Measurements from ENCODE around the gene PKP3.
A peak's percentile ranks its signal among the peaks of the same experiment; 100 is the strongest.
"Not testable (repeated sequence)": the region's sequence is repeated elsewhere in the genome, so short reads cannot be mapped to it uniquely, and the experiment has no call there.

The PKP3 gene

DNA sequence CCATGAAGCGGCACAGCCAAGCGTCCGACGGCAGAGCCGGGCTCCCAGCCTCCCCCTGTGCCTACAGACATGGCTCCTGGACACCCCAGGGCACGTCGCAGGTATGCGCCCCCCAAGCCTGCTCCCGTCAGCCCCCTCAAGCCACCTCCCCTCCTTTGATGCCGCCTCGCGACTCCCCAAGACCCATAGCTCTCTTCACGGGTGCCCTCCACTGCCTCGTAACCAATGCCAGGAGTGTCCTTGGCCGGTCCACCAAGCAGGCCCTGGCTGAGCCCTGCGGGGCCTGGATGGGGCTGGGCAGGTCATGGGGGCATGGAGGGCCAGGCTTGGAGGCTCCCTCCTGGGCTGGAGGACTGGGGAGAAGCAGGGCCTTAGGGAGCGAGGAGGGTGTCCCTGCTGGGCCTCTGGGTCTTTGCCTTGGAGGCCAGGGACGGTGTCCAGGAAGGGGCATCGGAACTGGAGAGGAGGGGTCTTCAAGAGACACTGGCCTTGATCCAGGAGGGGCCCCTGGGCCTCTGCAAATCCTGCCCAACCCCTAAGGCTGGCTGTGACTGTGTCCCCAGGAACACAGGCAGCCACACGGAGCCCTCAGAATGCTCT, 38.6 kb downstream of the PKP3 start:
- DNase-seq = no peak

DNA sequence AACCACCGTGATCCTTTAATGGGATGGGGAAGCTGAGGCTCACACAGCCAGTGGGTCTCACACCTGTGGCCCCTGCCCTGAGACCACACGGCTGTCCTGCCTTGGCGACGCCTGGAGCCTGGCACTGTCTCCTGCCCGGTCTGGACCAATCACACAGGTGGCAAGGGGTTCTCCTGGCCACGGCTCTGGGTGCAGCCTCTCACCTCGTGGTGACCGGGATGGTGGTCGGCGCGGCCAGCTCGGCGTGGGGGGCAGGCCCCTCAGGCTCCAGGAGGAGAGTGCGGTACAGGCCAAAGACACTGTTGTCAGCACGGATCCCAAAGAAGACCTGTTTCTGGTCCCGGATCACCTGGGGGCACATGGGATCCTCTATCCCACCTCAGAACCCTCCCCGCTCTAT, 39.1 kb downstream of the PKP3 start:
- DNase-seq = no peak

DNA sequence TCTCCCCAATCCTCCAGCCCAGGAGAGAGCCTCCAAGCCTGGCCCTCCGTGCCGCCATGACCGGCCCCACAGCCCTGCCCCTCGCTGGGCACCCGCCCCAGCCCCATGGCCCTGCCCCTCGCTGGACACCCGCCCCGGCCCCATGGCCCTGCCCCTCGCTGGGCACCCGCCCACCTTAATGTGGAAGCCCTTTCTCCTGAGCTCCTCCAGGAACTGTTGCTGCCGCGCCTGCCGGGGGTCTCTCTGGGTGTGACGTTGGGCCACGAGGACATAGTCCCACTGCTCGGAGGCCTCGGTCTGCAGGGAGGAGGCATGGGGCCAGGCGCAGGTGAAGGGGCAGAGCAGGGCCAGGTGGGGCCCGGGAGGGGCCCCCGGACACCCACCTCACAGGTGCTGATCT, 39.6 kb downstream of the PKP3 start:
- DNase-seq = no peak

DNA sequence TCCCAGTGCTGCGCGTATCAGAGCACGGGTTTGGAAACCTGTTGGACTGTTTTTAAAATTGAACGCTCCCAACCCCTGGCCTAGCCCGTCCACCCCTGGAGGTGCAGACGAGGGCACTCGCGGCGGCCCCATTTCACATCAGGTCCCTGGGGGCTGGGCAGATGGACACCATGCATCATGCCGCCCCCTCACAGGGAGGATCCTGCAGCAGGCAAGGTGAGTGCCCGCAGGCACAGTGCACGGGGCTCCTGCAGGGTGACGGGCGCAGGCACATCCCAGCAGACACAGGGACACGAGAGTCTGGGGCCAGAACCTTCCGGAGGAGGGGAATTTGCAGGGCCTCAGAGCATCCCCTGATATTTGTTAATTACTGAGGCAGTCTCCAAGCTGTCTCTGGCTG, 40.5 kb downstream of the PKP3 start:
- no peak for DNase-seq

DNA sequence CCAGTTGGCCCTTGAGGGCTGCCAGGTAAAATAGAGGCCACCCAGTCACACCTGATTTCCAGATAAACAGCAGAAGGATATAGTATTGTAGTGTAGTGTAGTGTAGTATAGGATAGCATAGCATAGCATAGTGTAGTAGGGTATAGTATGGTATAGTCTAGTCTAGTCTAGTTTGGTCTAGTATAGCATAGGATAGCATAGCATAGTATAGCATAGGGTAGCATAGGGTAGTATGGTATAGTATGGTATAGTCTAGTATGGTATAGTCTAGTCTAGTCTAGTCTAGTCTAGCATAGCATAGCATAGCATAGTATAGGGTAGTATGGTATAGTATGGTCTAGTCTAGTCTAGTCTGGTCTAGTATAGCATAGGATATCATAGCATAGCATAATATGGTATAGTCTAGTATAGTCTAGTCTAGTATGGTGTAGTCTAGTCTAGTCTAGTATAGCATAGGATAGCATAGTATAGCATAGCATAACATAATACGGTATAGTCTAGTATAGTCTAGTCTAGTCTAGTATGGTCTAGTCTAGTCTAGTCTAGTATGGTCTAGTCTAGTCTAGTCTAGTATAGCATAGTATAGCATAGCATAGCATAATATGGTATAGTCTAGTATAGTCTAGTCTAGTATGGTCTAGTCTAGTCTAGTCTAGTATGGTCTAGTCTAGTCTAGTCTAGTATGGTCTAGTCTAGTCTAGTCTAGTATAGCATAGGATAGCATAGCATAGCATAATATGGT, 41.2 kb downstream of the PKP3 start:
- DNase-seq = not testable (repeated sequence)

DNA sequence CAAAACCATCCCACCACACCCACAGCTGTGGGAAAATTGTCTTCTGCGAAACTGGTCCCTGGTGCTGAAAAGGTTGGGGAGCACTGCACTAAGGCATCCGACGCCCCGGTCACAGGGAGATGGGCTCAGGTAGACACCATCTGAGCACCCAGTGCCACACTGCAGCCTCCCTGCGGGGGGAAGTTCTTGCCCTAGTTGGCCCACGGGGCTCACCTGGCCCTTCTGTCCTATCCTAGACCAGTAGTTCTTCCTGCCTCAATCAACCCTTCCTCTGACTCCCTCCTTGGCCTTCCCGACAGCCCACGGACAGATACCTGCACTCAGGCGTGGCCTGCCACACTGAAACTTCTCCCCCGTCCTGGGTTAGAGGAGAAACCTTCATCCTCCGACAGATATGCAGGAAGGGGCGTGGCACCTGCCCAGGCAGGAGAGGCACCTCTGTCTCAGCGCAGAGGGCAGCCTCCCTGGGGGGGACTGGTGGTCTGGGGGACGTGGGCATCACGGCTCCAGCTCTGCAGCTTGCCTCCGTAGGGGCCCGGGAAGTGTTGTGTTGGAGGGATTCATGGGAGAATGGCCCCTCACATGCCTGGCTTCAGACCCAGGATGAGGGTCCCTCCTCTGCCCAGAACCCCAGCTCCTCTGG, 43.3 kb downstream of the PKP3 start:
- DNase-seq = no peak

DNA sequence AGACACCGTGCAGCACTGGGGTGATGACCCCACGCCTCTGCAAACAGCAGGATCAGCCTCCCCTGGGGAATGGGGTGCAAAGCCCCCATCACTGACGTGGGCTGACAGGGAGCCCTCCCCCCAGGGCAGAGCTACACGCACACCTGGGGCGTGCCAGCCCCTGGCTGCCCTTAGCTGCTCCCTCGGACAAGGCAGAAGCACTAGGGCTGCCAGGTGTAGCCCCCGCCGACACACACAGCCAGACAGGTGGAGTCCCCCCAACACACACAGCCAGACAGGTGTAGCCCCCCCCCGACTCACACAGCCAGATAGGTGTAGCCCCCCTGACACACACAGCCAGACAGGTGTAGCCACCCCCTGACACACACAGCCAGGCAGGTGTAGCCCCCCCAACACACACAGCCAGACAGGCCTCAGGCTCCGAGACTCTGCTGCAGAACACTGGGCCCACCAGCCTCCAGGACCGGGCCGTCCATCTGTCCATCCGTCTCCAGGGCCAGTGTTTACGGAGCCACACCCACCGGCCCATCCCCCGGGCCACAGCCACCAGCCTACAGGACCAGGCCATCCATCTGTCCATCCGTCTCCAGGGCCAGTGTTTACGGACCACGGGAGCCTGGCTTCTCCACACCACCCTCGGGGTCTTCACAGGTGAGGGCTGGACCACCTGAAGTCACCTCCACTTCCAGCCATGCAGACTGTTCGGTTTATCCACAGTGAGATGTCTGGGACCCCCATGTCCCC, 44.3 kb downstream of the PKP3 start:
- DNase-seq = no peak

DNA sequence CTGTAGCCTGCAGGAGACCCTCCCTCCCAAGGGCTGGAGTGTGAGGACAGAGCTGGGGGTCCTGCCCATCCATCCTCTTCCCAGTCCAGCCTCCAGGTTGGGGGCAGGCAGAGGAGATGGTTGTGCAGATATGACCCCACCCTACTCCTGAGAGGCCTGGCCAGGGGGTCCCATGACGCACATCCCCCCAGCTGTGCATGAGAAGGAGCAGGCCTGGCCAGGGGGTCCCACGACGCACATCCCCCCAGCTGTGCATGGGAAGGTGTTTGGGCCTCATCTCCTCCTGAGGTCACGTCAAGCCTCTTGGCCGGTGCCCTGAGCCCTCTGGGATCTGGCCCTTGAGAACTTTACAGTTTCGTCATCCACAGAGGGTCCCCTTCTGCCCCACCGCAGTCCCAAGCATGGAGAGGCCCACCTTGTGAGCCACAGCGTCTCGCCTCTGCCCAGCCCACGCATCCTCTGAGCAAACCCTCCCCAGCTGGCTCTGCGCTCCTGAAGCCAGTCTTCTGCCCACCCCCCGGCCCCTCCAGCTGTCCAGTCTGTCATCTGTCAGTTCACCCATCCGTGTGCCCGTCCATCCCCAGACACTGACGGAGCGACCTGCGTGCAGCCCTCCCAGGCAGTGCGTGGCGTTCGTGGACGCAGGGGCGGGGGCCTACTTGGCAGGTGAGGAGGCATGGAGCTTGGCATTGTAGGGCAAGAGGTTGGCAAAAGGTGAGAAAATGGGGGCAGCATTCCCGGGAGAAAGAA, 45.5 kb downstream of the PKP3 start:
- no peak for DNase-seq

DNA sequence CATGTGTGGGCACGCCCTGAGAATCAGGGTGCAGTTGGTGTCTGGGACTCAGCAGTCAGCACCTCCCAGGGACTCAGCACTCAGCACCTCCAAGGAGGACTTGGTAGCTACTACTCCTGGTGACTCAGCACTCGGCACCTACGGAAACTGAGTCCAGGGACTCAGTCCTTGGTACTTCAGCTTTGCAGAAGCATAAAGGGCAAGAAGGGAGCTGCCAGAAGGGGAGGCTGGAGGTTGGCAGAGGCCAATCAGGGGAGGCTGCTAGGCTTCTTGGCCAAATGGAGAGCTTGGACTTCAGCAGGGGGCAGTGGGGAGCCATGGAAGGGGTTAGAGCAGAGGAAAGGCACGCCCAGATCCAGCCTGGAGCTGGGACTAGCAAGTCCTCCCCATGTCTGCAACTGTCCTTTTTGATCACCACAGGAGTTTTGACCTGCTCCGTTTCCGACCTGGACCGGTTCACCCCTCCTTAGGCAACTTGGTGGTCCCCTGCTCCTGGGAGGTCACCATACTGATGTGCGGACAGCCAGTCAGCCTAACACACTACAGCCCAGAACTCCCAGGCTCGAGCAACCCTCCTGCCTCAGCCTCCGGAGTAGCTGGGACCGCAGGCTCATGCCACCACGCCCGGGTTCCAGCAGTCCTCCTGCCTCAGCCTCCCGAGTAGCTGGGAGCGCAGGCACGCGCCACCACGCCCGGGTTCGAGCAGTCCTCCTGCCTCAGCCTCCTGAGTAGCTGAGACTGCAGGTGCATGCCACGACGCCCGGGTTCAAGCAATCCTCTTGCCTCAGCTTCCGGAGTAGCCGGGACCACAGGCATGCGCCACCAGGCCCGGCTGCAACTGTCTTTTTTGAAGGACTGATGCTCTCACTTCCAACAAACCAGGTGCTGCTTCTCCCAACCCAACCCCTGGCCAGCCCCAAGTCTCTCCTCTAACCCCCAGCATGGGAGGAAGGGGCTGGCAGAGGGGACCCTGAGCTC, 46.3 kb downstream of the PKP3 start:
- no peak for DNase-seq

DNA sequence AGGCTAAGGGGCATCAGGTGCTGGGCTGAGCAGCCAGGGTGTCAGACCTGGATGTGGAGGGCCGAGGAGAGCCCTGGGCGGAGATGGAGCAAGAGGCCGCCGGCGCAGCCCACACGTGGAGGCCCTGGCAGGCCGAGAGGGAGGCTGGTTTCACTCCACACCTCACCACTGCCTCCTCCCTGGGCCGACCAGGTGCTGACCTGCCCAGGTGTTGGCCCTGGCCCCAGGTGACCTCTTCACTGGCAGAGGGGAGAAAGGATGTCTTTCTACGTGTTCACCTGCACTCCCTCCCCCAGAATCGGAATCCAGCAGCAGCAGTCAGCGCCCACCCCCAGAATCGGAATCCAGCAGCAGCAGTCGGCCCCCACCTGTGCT, 47.0 kb downstream of the PKP3 start:
- DNase-seq = no peak

DNA sequence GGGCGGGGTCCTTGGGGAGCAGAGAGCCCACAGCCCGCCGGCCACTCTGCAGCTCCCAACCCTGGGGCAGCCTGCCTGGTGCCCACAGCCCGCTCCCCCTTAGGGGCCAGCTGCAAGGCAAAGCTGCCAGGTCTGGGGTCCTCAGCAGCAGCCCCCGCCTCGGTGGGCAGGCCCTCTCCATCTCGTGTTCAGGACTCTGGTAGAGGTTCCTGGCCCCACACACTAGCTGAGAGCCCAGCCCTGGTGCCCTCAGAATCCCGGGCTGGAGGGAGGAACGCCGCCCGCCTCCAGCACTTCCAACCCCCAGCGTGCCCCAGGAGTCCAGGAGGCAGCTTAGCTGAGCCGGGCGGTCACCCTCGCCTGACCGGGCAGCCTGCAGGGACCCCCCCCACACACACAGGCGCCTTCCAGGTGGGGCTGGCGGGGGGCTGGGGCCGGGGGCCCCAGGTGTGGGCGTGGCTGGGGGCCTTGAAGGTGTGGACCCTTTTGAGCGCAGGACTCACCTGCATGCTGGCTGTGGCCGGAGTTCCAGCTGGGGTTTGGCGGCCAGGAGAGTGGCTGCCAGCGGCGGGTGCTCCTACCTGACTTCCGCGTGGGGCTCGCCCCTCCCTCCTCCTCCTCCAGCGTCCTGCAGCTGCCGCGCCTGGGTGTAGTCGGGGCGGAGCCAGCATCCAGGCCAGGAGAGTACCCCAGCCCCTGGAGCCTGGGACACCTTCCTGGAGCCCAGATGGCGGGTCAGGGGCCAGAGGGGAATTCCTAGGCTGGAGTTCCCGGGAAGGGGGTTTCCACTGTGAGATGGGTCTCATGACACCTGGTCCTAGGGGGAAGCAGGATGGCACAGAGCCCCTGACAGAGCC, 47.6 kb downstream of the PKP3 start, which contains the start of gene ANO9:
TSS of gene ANO9 (minus strand) at position 594 of the 857 bp plus-strand sequence. CDS start at position 509, 85 bp downstream.
- peak in 2 of 4 experiments; percentile 39 to 55 for DNase-seq

DNA sequence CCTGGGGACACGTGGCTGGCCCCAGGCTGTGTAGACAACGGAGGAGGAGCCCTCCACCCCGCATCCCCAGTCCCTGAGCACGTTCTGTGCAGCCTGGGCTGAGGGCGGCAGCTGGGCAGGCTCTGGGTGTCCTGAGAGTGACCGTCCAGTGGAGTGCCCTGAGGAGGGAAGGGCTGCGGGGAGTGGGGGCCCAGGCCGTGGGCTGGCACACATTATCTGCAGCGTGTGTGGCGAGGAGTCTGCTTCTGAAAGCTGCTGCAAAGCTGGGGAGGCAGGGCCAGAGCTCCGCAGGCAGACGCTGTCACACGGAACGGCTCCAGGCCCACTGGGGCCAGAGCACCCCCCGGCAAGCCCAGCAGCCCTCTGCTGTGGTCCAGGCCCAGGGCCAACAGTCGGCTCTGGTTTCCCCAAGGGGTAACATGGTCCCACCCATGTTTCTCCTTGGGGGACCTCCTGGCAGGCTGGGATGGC, 48.6 kb downstream of the PKP3 start:
- no peak for DNase-seq

DNA sequence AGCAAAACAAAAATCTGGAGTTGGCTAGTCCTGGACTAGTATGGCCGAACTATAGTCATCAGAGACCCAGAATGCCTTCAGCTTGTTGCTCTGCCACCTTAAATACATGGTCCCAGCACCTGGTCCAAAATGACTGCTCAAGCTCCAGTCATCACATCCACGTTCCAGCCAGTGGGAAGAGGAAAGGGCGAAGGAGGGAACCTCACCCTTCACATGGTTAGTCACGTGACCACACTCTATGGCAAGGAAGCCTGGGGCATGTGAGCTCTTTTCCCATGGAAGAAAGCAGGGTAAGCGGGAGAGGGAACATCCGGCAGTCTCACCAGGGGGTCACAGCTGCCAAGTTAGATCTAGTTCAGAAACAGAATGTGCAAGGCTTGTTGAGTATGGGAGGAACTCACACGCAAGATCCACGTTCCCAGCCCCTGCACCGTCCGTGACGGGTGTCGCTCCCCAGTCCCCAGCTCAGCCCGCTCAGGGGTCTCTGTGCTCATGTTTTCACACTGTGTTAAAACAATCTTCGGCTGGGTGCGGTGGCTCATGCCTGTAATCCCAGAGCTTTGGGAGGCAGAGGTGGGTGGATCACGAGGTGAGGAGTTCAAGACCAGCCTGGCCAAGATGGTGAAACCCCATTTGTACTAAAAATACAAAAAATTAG, 49.7 kb downstream of the PKP3 start:
- no peak for DNase-seq

DNA sequence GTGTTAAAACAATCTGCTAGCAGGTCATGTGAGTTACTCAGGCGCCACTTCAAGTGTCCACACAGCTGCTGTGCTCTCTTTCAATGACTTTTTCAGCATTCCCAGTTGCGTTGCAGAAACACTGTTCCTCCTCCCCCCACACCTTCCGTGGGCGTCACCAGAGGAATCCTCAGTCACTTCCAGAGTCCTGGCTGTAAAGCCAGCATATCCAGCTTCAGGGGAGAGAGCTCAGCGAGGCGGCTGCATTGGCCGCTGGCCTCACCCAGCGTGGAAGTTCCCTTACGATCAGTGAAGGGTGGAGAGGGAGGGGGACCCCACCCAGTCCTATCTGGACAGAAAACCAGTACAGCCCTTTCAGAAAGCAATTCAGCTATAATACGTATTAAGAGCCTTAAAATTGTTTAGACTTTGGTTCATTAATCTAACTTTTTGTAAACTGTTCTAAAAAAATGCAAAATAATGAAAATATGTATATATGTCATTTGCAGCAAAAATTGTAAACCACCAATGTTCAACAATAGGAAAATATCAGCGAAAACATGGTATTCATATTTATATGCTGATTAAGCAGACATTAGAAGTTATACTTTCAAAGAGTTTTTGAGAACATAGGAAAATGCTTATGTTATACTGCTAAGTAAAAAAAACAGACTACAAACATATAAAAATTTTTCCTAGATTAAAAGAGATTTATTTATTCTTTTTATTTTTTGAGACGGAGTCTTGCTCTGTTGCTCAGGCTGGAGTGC, 50.6 kb downstream of the PKP3 start:
- DNase-seq = no peak

DNA sequence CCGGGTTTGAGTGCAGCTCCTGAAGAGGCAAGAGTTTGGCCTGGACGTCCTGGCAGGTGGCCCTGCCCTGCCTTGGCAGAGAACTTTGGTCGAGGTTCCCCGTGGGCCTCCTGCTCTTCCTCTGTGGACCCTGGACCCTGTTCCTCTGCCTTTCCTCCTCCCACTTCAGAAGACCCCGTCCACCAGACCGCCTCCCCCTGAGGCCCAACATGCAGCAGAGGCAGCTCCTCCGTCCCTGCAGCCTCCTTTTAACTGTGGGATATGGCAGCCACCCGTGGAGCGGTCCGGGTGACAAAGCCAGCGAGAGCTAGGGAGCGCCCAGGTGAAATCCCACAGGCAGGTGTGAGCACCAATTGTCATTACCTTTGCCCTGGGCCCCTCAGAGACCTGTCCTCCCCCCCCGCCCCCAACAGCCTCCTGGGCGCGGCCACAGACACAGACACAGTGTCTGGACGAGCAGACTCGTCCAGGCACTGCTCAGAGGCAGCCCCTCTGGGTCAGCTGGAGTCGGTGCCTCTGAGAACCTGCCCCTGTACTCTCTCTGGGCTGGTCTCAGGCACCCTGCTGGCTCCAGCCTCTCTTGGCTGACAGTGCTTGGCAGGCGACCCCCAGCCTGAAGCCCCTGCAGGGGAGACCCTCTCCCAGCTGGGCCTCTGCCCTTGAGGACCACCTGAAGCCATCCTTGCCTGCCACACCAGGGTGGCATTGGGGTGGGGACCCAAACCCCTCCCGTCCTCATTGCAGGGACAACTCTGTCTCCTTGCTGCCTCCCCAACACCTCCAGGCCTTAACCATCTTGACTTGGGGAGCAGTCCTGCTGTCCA, 52.0 kb downstream of the PKP3 start:
- DNase-seq = no peak

DNA sequence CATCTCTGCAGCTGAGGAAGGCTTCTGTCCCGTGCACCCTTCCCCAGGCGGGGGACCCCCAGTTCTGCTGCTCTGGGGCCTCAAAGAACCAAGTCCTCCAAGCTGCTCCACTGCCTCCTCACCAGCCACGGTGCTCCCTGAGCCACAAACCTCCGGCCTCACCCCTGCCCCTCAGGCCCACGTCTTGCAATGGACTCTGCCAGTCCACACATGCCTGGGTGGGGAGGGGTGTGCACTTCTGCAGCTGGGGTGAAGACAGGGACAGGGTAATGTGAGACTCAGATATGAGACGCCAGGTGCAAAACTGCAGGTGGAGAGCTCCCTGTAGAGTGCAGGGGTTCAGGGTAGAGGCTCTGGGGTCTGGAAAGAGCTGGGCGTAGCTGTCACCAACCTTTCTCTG, 52.9 kb downstream of the PKP3 start:
- no peak for DNase-seq

DNA sequence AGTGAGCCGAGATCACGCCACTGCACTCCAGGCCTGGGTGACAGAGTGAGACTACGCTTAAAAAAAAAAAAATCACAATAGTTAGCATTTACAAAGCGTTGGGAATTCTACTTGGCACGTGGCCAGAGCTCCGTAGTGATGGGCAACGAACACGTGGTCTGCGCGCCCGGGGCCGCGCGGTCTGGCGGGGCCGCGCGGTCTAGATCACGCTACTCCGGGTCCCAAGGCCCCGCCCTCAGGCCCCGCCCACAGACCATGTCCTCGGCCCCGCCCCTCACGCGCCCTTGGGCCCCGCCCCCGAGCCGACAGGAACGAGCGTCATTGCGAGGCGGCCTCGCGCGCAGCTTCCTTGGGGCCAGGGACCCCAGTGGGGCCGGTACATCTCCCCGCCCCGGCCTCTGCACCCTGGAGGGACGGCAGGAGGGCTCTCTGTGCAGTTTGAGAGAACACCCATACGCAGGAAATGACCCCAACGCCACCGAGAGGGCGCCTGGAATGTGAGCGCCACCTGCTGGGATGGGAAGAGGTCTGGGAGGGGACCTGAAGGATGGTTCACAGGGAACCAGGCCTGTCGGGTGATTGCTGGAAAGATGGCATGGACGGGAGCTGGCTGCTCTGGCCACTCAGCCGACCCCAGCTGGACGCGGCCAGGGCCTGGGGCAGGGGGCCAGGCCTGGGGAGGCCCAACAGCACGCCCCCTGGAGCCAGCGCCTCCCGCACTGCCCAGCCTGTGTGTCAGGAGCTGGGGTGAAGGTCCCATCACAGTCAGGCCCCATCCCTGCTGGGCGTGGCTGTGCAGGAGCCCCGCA, 54.1 kb downstream of the PKP3 start:
- DNase-seq = peak; percentile 79 to 97 (median 90)
